Lower lobe of right lung (tissue), 2 donors: ENCODE results near the gene NUB1. TPM values are rescaled to one million over a fixed set of nuclear protein-coding genes. Genes with fewer than 3 reads are reported as not detected.

Source experiments
- ATAC-seq, 2 donors: fragments of 200-7000 bp; cut with Tn5 transposase; one replicate each; pipeline ENCODE4 v1.9.1; 2020 to 2022; ENCODE audit warnings: mild to moderate bottlenecking in 2 of 2, moderate library complexity in 2 of 2
- DNase-seq: peaks from one replicate; pipeline ENCODE4 v3.0.0-alpha.2; 2020
- H3K27ac ChIP-seq: fragments of 200-600 bp; one replicate; pipeline ENCODE4 v1.8.0; 2022
- H3K27me3 ChIP-seq: fragments of 200-600 bp; one replicate; pipeline ENCODE4 v1.8.0; 2022; ENCODE audit warnings: low read depth
- H3K36me3 ChIP-seq: fragments of 200-600 bp; one replicate; pipeline ENCODE4 v1.8.0; 2022; ENCODE audit warnings: mild to moderate bottlenecking
- H3K4me1 ChIP-seq: fragments of 200-600 bp; one replicate; pipeline ENCODE4 v1.8.0; 2022
- H3K4me3 ChIP-seq: fragments of 200-600 bp; one replicate; pipeline ENCODE4 v1.8.0; 2022; ENCODE audit warnings: mild to moderate bottlenecking
- H3K9me3 ChIP-seq: fragments of 200-600 bp; one replicate; pipeline ENCODE4 v1.8.0; 2022
- CTCF ChIP-seq: fragments of 200-600 bp; IDR thresholded peaks from one replicate; pipeline ENCODE4 v1.8.0; 2022; ENCODE audit warnings: antibody characterized with exemption, mild to moderate bottlenecking
- intact Hi-C: fragments of 100-400 bp; cut with DNase I; formaldehyde crosslinking; loops from one replicate; pipeline ENCODE4 v1.11.0; 2022
- total RNA-seq: library from RNA; stranded (reverse); fragmentation: NEBNext Ultra II Directional; extraction: Animal tissue kit (Norgen Biotek cat#: 25700); gene quantifications from one replicate; pipeline ENCODE4 v1.2.1, GENCODE V29; 2021
- donor health status: DM: no; HTN: yes; CAD: no; lungs with severe emphysema.

Gene NUB1
- total RNA-seq, 1 donor from 2014 or later: 53.7 TPM

GRCh38 chr7:151315038-151315655, 26.5 kb upstream of the NUB1 start:
- peak; percentile 85 to 86 for ATAC-seq
- Histone ChIP-seq H3K9me3 (peaks cover 13% of the 10 kb centered on the region), H3K4me1 (peaks cover 7% of the 10 kb centered on the region), H3K4me3 (no peak overlapping the region), H3K27me3 (no peaks in the 10 kb centered on the region), H3K27ac (no peak overlapping the region), H3K36me3 (no peaks in the 10 kb centered on the region)
- intact Hi-C loops: no loop called here
- peak; percentile 83 for TF ChIP-seq CTCF
- no peak for DNase-seq

GRCh38 chr7:151316896-151317295, 24.7 kb upstream of the NUB1 start:
- intact Hi-C loops: no loop called here
- Histone ChIP-seq H3K27me3 (no peaks in the 10 kb centered on the region), H3K9me3 (peaks cover 8% of the 10 kb centered on the region), H3K36me3 (no peaks in the 10 kb centered on the region), H3K4me3 (no peak overlapping the region), H3K27ac (no peak overlapping the region), H3K4me1 (peaks cover 7% of the 10 kb centered on the region)
- ATAC-seq: no peak
- no peak for TF ChIP-seq CTCF
- DNase-seq: no peak

GRCh38 chr7:151317936-151318335, 23.7 kb upstream of the NUB1 start:
- intact Hi-C loops: no loop called here
- Histone ChIP-seq H3K27ac (no peak overlapping the region), H3K27me3 (no peaks in the 10 kb centered on the region), H3K9me3 (peaks cover 8% of the 10 kb centered on the region), H3K4me3 (no peak overlapping the region), H3K36me3 (no peaks in the 10 kb centered on the region), H3K4me1 (peaks cover 7% of the 10 kb centered on the region)
- DNase-seq (no peak), ATAC-seq (no peak)
- no peak for TF ChIP-seq CTCF

GRCh38 chr7:151319189-151319588, 22.4 kb upstream of the NUB1 start:
- H3K27me3 ChIP-seq: no peaks in the 10 kb centered on the region
- intact Hi-C loops: no loop called here
- no peak overlapping the region for H3K4me3 ChIP-seq
- no peak overlapping the region for H3K27ac ChIP-seq
- DNase-seq (no peak), ATAC-seq (no peak)
- peaks cover 8% of the 10 kb centered on the region for H3K9me3 ChIP-seq
- no peak for TF ChIP-seq CTCF
- H3K4me1 ChIP-seq: peaks cover 7% of the 10 kb centered on the region
- H3K36me3 ChIP-seq: no peaks in the 10 kb centered on the region

- no peak for ATAC-seq
- DNase-seq: no peak
- H3K36me3 ChIP-seq: no peaks in the 10 kb centered on the region
- peaks cover under 1% of the 10 kb centered on the region for H3K4me1 ChIP-seq
- no peaks in the 10 kb centered on the region for H3K27me3 ChIP-seq
- no peak overlapping the region for H3K27ac ChIP-seq
- no peak overlapping the region for H3K4me3 ChIP-seq
- no peak for TF ChIP-seq CTCF
- peaks cover 8% of the 10 kb centered on the region for H3K9me3 ChIP-seq
- intact Hi-C loops: no loop called here
Observed at GRCh38 chr7:151320263-151320845, 21.3 kb upstream of the NUB1 start.
